HT-29 (cell line): ENCODE data around the gene SPIRE1. TPM values are rescaled to one million over a fixed set of nuclear protein-coding genes. Genes with fewer than 3 reads are reported as not detected.

ENCODE experiments used
- DNase-seq: peaks from one replicate; pipeline ENCODE4 v3.0.0-alpha.2; 2015; ENCODE audit warnings: low spot score
- total RNA-seq: library from RNA; depleted of rRNA; stranded (reverse); fragments of >200 nt; shearing (Covaris generic); gene quantifications from 2 replicates; pipeline ENCODE4 v1.2.3, GENCODE V29; 2014; rRNA removed

The SPIRE1 gene
- 2.5 and 3.2 TPM in 2 replicates for total RNA-seq

DNA sequence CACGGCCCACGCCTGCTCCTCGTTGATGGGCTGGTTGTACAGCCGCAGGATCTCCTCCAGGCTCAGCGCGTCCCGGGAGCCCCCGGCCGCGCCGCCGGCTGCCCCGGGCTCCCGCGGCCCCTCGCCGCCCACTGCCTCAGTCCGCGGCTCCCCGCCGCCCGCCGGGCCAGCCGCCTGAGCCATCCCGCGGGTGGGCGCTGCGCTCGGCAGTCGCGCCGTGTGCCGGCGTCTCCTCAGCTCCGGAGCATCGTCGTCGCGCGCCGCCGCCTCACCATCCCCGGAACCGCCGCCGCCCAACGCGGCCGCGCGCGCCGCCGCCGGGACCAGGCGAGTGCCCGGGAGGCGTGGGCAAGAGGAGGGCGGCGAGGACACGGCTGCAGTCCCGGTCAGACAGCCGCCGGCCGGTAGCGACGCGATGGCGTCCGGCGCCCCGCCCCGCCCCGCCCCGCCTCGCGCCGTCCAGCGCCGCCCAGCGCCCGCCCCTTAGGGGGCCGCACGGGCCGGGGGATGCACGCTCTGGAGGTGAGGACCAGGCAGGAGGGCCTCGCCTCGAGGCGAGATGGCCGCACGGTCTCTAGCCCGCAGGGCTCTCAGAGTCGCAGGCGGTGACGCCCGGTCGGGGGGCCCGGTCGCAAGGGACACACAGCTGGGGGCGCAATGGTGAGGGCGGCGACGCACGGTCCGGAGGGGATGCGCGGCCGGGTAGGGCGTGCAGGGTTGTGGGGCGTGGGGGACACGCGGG lies at the start of gene SPIRE1:
Gene SPIRE1 (minus strand): TSS at position 424 of the 742 bp plus-strand sequence. CDS start 241 bp downstream, at position 183.
- peak; percentile 51 for DNase-seq

DNA sequence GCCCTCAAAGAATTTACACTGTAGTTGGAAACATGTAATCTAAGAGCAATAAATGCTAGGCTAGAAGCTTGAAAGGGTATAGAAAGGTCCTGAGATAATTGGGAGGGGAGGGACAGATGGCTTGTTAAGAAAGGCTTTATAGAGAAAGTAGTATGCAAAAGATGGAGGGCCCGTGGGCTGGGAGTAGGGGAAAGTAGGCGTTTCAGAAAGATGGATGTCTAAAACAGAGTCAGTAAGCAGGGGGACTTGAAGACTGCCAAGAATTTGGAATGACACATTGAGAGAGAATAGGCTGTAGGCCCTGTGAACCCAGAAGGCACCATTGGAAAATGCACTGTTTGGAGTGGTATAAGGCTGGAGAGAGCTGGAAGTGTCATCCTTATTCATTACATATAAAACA lies 45.8 kb upstream of the SPIRE1 start:
- DNase-seq, result peak; percentile 44

DNA sequence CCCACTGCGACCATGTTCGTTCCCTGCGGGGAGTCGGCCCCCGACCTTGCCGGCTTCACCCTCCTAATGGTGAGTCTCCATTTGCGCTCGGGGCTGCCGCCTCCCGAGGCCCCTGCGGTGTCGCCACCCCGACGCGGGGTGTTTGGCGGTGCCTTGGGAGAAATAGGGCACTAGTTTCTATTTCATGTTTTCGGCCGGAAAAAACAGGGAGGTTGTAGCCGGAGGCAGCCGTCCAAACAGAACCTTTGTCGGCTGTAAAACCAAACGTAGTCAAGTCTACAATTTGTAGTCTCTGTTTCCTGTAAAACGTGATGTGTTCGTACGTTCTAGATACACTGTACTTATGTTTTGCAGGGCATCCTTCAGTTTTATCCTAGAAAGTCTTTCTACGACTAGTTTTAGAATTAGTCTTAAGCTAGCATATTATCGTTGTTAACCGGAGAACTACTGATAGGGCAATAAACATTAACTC lies 45.2 kb upstream of the SPIRE1 start:
- no peak for DNase-seq

DNA sequence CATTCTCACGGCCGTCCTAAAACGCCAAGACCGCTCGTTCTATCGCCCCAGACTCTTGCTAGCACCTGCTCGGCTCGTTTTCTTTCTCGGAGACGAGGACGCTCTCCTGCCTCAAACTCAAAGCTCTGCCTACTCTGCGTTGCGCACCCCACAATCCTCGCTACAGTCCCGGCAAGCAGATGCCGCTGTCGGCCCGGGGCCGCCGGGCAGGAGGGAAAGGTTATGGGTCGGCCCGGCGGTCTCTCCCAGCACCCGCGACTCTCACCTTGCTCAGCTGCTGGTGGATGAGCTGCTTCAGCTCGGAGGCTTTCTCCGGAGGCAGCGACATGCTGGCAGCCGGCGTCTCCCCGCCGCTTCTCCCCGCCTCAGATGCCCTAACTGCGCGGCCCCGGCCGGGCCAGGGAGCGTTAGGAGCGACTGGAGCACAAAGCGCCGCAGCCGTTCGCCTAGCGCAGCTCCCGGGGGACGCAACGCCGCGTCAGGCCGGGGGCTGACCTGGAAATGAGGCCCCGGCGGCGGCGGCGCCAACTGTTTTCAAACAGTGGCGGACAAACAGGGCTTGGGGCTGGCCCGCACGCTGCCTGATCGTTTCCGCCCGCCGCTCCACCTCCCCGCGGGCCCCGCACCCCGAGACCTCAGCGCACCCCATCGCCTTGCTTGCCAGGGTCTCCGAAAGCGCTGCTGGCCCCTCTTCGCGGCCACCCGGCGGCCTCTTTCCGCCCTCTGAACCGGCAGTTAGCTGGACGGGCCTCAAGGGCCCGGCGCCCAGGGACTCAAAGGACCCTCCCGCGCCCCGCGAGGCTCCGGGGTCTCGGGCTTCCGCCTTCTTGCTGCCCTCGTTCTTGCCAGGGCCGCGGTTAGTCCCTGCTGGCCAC lies 44.6 kb upstream of the SPIRE1 start, which contains the start of the genes CEP76 and PSMG2:
Gene CEP76 (minus strand): TSS at position 503 of the 875 bp plus-strand sequence. CDS start 175 bp downstream, at position 328.
Gene PSMG2 (plus strand): TSS at position 822 of the 875 bp plus-strand sequence. CDS start 66 bp downstream, outside the sequence.
- DNase-seq, result peak; percentile 94

DNA sequence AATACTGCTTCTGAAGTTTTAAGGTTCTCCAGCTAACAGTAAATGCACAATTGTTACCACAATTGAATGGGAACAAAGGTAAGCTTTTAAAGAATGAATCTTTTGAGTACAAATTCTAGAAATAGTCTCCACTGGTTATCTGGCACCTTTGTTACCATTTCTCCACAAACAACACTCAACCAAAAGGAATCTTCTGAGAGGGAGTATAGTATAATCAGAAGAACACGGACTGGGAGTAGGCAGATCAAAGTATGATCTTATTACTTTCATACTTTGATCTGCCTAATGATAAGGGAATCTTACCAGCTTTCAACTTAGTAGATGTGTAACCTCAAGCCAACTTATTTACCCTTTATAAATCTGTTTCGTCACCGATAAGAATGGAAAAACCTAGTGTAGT lies 43.3 kb upstream of the SPIRE1 start:
- peak; percentile 60 for DNase-seq

DNA sequence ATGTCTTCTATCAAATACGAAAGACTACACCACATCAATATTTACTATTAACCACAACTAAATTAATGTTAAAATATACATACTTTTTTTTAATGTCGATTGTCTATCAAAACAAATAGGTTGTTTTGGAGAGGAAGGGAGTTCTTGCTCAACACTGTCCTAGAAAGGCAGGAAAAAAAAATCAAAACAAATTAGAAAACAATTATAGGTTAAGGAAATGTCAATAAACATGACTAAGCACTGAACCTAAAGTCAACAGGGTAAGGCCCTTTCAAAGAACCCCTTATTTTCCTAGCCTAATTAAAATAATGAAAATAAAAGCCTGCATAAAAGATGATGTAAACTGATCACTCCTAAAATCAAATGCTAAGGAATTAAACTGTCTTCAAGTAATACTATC lies 41.8 kb upstream of the SPIRE1 start:
- no peak for DNase-seq

DNA sequence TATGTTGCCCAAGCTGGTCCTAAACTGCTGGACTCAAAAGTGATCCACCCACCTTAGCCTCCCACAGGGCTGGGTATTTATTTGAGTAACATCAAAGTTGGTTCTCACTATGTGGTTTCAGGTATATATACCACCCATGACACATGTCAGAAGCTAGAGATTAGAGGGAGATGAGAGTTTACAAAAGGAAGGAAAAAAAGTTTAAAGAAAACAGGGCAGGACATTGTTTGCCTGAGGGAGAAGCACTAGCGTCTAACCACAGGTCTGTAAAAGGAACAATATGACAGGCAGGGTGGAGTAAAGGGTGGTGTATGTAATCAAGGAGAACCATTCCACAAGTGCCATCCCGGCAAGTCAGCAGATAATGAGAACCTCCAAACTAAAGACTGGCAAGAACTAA lies 36.1 kb upstream of the SPIRE1 start:
- DNase-seq, result peak; percentile 91

DNA sequence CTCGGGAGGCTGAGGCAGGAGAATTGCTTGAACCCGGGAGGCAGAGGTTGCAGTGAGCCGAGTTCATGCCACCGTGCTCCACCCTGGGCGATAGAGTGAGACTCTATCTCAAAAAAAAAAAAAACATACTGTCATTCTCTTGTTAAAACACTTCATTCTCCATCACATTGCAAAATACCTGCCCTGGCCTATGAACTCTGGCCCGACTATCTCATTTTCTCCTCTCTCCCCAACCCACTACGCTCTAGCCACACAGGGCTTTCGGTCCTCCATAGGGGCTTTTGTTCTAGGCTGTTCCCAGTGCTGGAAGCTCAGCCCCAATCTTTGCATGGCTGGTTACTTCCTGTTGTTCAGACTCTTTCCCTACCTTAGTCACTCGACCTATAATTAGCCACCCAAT lies 34.3 kb upstream of the SPIRE1 start:
- DNase-seq, result no peak

DNA sequence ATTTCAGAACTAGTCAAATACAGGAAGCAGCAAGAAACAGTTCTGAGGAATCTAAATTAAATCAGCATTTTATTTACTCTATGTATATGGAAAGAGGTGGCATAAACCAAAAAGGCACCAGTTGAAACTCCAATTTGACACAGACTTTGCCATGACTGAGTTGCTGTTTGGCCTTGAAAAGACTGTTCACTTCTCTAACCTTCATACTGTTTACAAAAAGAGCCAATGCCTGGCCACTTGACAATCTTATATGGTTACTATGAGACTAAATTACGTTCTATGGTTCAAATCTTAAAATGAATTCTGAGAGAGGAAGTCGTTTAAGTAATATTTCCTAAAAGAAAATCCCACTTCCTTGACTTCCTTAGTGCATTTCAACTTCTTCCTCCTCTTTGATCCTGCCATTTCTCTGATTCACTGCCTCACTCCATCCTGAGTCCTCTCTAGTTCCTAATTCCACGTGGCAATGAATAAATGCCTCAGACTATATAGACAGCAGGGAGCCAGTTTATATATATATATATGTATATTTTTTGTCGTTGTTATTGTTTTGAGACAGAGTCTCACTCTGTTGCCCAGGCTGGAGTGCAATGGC lies 31.4 kb upstream of the SPIRE1 start:
- DNase-seq, result no peak

DNA sequence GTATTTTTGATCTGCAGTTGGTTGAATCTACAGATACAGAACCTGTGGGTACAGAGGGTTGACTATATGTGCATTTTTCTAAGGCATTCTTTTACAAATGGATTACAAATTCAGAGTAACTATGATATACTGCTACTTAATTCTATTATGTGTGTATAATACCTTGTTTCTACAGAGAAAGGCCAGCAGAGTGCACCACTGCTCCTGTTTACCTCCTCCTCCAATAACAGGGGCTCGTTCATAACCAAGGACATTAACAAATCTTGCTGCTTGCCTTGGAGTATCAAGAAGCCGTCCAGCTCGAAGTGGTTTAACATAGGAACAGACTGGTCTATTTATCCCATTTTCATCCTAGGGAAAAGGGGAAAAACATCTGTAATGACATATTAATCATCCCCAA lies 28.2 kb upstream of the SPIRE1 start:
- DNase-seq, result peak; percentile 59

DNA sequence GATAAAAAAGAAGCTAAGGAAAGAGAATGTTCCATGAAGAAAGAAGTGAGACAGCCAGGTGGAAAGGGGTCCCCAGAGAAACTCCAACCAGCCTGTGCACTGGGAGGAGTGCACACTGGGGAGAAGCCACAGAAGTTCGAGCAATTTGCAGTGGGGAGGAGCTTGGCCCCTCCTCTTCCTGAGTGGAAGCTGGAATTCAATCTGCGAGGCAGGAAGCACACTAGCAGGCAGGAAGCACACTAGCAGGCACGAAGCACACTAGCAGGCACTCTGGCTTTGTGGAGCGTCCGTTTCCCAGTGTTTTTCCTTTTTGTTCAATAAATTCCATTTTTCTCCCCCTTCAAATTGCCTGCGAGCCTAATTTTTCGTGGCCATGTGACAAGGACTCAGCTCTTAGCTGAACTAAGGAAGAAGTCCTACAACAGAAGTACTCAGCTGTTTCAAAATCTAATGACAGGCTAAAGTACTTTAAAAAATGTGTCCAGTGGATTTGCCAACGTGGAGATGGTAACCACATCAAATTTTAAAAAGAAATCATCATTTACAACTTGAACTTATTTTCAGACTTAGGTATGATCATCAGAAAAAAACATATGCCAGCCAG lies 21.4 kb upstream of the SPIRE1 start:
- DNase-seq, result peak; percentile 62

DNA sequence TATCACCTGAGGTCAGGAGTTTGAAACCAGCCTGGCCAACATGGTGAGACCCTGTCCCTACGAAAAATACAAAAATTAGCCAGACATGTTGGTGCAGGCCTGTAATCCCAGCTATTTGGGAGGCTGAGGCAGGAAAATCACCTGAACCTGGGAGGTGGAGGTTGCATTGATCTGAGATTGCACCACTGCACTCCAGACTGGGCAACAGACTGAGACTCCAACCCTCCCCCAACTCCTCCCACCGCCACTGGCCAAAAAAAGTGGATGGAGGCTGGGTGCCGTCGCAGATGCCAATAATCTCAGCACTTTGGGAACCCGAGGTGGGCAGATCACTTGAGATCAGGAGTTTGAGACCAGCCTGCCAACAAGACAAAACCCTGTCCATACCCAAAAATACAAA lies 10.1 kb upstream of the SPIRE1 start:
- DNase-seq, result no peak

DNA sequence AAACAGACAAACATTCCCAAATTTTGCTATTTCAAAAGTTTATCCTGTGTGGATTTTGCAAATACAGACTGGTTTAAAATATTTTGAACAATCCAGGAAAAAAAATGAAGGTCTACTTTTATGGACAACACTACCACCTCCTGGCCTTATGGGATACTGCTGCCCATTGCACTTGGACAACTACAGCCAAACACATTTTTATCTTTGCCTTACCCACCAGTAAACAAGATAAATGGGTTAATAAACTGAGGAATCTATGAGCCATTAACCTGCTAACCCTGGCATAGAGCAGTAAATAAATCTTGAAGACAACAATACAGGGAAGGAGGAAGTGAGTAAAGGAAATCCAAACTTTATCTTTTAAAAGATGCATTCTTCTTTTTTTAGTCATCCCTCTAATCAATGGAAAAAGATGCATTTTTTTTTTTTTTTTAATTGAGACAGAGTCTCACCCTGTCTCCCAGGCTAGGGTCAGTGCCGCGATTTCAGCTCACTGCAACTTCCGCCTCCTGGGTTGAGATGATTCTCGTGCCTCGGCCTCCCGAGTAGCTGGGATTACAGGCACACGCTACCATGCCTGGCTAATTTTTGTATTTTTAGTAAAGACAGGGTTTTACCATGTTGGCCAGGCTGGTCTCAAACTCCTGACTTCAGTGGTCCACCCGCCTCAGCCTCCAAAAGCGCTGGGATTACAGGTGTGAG lies 2.1 kb upstream of the SPIRE1 start:
- peak; percentile 84 for DNase-seq

DNA sequence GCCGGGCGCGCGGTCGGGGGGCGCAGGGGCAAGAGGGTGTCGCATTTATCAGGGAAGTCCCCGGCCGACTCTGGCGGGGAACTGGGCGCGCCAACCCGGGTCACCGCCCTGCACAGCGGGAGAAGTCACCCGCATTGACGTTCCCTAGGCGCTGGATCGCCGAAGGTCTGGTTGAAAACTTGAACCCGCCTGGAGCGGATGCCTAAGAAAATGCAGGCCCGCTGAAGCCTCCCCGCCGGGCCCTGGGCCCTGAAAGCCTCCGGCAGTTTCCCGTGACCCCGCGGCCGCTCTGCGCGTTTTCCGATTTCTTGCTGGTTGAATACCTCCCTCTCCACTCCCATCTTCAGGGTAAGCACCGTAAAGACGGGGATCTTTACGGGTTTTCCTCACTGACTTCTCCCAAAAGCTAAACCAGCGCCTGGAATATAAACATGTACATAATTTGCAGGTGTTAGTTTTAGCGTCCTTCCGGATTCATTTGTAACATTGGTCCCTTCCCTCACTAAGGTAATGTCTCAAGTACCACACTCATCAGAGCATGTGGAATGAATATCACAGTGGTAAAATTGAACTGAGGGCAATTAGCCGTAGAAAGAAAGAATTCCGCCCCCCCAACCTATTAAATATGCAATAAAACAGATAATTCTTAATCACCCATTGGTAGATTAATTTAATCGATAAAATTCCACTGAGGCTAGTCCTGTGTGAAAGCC lies 675 bp upstream of the SPIRE1 start:
- DNase-seq, result no peak

DNA sequence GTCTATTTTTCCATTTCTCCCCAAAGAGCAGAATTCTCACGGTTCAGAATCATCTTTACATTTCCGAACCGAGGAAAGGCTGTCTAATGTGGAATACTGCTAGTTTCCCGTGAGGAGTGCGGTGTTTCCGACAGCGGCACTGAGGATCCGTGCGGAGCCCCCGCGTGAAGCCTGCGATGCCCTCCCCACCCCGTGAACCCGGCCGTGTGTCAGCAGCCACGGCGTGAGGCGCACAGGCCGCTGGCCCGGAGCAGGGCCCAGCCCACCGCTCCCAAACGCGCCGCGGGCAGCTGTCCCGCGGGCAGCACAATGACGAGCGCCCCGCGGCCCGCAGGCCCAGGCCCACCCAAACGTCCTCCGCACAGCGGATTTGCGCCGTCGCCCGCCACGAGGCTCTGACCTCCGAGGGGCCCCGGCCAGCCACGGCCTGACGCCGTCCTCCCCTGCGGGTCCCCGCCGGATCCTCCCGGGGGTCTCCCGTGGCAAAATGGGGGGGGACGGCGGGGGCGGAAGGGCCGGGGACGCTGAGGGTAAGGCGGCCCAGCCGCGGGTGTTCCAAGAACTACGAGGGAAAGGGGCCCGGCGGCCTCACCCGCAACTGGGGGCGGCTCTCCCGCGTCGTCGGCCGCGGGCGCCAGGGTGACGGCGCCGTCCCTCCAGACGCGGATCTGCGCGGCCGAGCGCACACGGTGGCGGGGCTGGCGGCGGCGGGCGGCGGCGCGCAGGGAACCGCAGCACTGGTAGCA lies 796 bp downstream of the SPIRE1 start:
- DNase-seq, result no peak

DNA sequence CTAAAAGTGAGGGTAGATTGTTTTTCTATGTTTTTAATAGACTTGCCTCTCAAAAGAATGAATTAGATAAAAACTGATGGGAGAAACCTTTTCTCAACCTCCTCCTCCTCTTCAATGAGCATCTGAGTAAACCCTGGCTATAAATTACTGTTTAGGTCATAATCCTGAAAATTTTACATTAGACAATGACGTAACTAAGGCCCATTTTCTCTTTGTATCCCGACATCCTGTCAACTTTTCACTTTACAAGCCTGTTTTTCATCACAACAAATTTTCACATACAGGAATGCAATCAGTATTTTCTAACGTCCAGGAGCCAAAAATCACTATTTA lies 1.3 kb downstream of the SPIRE1 start:
- no peak for DNase-seq

DNA sequence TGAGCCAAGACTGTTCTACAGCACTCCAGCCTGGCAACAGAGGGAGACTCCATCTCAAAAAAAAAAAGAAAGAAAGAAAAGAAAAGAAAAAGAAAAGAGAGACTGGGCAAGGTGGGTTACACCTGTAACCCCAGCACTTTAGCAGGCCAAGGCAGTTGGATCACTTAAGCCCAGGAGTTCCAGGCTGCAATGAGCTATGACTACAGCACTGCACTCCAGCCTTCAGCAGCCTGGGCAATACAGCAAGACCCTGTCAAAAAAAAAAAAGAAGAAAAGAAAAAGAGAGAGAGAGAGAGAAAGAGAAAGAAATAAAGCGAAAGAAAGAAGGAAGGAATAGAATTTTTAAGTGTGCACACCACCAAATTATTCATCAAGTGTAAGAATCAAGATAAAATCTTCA lies 2.9 kb downstream of the SPIRE1 start:
- no peak for DNase-seq

DNA sequence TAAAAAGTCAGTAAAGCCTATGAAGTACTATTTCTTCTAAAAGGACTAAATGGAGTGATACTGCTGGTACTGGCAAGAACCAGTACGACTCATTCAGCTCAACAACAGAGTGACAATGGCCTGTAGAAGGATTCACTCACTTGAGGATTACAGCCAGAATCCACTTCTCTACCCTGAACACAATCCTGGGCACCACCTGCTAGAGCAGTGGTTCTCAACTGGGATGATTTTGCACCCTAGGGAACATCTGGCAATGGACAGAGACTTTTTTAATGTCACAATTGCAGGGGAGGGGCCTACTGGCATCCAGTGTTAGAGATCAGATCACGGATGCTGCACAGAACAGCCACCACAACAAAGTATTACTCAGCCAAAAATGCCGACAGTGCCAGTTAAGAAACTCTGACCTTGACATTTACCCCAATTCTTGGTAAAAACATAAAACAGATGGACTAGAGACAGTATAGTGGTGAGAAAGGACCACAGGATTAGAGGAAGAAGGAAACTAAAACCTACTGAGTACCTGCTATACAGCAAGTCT lies 5.0 kb downstream of the SPIRE1 start:
- DNase-seq, result no peak

DNA sequence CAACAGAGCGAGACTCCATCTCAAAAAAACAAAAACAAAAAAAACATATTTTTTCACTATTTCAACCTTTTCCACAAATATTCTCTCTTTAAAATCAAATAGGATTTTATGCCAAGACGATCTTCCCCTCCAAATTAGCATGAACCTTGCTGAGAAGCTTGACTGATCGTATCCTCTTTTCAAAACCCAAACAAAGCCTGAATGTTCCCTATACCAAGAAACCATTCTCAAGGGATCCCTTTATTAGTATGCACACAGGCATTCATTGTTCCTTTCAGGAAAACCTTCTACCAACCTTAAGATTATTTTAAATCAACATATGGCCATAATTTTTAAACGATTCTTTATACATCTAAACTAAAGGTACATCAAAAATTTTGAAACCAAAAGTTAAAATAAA lies 6.3 kb downstream of the SPIRE1 start:
- DNase-seq, result no peak
